T1000 (cell line): ENCODE data around the gene ZBED4.

Source experiments
- DNase-seq: peaks from one replicate; lab custom pipeline; 2025; ENCODE audit warnings: mixed read lengths; lab: John Stamatoyannopoulos, UW

The ZBED4 gene

DNA sequence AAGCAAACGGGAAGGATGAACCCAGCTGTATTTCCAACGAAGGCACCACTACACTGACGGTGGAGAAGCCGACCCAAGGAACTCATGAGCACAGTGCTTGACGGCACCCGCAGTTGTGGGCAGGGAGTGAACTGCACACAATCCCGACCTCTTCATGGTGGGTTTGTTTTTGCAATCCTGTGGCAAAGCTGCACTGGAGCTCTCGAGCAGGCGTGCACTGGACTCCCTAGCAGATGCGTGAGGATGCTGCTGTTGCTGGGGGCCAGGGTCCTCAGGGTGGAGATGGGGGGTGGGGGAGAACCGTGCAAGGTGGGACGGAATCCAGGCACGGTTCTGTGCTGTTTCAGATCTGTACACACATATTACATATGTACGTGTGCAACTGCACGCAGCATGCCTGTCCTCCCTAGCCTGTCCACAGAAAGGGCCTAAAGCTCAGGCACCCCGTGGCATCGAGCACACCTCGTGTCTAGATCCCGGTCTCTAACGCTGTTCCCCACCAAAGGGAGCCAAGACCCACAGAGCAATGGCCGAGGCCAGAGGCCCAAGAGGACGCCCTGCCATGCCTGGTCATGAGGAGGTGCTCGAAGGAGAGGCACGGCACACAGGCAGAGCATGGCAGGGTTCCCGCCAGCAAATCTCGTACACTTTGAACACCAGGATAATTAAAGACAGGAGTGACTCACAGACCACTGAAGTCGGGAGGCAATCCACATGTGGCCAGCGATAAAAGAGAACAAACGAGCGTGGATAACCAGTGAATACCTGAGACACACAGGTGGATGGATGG, 47.0 kb downstream of the ZBED4 start:
- DNase-seq, result no peak

DNA sequence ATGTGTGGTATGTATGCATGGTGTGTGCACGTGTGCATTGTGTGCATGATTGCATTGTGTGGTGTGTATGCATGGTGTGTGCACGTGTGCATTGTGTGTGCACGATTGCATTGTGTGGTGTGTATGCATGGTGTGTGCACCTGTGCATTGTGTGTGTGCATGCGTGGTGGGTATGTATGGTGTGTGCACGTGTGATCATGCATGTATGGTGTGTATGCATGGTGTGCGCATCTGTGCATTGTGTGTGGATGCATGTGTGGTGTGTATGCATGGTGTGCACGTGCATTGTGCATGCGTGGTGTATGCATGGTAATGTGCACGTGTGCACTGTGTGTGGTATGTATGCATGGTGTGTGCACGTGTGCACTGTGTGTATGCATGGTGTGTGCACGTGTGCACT, 47.8 kb downstream of the ZBED4 start:
- no peak for DNase-seq

DNA sequence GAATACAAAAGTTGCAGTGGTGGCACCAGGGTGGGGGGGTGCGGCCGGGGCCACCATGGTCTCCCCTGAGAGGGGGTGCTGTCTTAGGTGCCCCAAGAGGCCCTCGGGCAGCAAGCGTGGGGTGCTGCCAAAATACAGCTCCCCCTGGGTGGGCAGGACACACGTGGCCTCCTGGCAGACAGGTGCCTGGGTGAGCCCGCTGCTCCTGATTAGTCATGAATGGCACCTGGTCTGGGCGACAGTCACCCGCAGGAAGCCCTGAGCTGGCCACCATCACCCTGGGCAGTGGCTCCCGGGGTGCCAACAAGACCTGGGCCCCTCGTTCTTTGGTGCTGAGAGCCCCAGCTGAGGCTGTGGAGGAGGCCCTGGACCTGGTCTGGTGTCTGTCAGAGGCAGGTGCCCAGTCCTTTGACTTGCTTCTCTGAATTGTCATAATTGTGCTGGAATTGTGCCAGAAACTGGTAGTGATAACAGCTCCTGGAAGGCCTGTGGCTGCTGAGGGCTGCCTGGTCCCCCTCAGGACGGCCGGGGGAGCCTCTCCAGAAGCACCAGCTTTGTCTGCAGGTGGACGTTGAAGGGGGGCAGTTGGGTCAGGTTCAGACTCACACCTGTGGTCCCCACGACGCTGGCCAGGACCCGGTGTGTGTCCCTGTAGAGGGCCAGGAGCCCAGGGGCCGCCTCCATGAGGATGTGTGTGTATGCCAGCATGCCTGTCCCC, 49.8 kb downstream of the ZBED4 start:
- DNase-seq, result no peak

DNA sequence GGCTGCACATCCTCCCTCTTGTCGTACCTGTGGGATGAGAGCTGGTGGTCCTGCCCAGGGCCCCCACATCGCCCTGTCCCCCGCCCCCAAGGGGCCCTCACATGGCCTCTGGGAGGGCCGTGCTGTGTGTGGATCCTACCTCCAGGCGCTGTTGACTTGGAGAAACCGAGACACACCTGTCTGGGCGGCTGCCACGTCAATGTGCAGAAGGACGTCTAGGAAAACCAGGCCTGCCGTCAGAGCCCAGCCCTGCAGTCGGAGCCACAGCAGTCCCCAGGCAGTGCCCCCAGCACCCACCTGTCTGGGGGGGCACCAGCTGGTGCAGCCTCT, 50.4 kb downstream of the ZBED4 start:
- no peak for DNase-seq

DNA sequence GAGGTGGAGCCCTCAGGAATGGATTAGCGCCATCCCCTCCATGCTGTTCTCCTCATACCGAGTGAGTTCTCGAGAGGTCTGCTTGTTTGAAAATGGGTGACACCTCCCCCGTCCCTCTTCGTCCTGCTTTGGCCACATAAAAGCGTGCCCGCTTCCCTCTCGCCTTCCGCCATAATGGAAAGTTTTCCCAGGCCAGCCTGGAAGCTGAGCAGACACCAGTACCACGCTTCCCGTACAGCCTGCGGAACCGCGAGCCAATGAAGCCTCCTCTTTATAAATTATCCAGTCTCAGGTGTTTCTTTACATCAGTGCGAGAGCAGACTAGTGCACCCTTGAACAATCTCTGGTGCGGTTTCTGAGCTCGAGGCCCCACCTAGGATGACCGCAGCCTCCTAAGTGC, 51.8 kb downstream of the ZBED4 start:
- DNase-seq, result no peak

DNA sequence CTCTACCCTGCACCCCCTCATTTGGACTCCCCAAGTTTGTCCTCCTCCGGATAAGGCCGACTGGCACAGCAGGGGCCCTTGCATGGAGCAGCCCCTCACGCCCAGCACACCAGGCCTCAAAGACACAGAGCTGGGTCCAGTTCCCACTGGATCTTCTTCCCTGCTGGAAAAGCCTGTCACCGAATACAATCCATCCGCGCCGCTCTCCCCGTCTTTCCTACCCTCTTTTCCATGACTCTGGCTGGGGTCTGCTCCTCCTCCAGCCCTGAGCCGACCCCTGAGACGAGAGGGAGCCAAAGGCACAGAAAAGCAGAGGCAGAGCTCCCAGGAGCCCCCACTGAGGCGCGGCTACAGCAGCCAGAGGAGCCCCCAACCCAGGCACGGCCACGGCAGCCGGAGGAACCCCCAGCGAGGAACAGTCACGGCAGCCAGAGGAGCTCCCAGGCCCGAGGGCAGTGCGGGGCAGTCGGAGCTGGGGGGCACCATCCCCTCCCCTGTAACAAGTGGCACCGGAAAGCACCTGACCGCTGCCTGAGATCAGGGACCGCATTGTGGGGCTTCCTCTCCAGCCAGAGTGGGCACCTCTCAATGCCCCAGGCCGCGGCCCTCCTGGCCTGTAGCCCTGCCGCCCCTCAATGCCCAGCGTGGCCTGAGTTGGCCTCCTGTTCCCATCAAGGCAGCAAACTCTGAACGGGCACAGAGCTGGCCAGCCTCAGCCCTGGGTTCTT, 52.6 kb downstream of the ZBED4 start:
- no peak for DNase-seq

DNA sequence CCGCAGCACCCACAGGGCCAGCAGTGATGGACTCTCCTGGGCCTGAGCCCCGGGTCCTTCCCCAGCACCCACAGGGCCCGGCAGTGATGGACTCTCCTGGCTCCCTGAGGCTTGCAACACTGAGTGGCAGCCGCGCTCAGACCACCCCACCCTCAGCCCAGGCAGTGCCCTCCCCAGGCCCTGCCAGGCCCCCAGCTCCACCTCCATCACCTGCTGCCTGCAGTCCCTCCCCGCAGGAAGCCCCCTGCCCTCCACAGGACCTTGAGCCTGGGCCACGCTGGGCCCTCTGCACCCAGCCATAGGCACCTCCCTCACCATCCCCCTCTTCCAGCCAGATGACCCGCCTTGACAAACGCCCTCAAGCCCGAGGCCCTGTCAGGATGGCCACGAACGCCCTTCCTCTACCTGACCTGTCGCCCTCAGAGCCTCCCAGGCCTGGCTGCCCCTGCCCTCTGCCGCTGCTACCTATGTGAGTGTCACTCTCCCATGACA, 53.2 kb downstream of the ZBED4 start:
- no peak for DNase-seq

DNA sequence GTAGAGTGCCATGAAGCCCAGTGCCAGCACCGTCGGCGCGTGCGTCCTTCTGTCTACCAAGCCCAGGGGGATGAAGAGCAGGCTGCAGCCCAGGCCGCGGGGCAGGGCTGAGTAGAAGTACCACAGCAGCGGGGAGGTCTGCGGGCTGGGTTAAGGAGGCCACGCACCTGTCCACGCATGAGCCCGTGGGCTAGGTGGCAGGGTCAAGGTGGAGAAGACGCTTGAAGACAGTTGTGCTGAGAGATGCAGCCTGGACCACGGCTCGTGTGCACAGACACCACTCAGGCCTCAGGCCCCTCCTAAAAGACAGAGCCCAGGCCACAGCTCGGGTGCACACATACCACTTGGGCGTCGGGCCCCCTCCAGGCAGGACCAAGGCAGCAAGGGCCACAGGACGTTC, 54.2 kb downstream of the ZBED4 start:
- DNase-seq, result no peak

DNA sequence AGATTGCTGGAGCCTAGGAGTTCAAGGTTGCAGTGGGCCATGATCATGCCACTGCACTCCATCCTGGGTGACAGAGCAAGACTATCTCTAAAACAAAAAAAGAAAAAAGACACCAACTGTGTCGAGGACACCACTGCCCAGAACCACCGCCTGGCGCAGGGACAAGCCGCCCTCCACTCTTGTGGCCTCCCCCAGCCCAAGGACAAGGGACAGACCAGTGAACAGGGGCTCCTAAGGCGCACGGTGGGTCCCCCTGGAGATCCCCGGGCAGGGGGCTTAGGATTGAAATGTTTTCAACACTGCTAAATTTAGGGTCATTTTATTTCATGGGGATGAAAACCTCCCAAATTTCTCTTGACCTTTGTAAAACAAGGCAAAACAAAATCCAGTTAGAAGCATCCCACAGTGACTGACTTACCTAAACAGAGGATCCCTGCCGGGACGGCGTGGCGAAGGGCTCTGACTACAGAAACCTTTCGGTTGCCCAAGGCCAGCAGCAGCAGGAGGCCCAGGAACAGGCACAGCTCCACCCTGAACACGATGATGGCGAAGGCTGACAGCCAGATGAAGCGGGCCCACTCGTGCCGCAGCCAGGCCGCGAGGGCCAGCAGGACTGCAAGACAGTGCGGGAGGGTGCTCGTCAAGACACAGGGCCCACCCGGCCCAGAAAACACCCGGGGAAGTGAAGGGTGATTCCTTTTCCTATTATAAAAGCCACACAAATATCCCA, 56.0 kb downstream of the ZBED4 start:
- DNase-seq, result no peak

DNA sequence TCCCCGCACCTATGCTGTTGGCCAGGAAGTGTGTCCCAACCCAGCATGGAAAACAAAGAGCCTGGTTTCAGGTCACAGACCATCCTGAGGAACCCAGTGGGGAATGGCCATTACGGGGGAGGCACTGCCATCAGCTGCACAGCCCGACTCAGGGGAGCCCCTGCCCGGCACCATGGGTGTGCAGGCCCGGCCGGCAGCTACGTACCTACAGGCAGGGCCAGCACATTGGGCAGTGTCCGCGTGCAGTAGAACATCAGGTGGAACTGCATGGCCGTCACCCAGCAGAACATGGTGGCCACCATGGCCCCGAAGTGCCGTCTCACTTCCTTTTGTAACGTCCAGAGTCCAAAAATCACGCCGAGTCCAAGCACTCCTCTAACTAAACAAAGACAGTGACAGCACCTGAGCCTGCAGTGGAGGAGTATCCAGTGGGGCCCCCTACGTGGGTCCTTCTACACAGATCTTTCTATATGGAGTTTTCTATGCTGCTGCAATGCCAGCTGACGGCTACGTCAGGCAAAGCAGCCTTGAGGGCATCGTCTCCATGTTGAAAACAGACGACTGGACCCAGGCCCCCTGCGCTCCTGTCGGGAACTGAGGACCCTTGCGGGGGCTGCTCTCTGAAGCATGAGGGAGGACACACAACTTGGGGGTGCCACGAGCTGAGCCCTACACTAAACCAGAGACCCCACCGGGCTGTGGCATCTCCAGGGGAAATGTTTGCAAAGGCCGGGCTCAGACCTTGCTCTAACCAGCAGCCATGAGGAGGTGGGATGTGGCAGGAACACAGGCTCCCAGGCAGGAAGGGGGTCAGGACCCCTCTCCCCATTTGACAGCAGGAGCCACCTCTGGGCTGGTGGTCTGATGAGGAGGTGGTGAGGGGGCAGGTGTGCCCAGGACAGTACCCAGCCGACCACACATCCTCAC, 56.8 kb downstream of the ZBED4 start:
- DNase-seq, result no peak

DNA sequence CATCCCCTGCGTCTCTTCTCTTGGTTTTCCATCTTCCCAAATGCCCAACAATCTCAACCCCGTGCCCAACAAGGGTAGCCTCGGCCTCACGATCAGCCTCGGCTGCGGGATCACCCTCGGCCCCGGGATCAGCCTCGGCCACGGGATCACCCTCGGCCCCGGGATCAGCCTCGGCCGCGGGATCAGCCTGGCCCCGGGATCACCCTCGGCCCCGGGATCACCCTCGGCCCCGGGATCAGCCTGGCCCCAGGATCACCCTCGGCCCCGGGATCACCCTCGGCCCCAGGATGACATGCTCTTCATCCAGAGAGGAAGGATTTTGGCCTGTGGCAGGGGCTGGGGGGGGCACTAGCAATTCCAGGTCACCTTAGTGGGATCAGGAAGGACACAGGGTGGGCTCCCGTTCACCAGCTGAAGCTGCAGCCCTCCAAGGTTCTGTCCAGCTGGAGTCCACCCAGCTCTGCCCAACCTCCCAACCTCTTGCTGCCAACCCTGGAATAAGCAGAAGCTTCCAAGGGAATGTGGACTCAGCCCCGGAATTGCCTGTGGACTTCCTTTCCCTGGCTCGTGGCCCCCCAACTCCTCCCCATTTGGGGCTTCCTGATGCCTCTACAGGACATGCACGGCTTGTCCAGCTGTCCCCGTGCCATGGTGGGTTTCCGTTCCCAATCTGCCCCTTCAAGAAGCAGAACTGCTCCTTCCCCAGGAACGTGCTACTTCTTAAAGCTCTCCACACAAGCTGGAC, 58.4 kb downstream of the ZBED4 start:
- DNase-seq, result no peak

DNA sequence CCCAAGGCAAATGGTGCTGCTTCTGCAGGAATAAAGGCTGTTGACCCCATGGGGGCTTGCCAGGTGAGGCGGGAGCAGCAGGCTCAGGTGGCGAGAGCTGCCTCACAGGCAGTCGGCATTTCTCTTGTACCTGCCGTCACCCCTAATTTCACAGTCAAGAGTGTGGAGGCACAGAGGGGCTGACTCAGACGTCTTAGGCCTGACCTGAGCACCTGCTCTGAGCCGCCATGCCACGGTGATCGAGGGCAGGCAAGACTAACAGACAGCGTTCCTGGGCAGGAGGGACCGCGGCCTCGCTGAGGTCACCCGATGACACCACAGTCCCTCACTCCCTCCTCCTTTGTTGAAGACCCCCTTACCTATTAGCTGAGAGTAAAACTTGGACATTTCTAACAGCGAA, 59.4 kb downstream of the ZBED4 start:
- no peak for DNase-seq

DNA sequence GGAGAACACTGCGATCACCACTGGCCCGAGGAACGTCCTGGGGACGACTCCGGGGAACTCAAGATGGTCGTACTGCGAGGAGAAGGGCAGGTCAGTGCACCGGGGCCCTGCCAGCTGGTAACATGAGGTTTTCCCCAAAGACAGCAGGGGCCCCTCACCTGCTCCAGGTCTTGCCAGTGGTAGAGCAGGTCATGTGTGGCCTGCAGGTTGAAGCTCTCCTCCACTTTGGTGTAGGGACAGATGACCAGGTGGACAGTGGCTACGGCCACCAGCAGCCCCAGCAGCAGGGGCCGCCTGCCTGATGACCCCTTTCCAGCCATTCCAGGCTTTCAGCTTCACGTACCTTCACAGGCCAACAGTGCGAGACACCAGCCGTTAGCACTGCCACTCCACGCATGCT, 59.8 kb downstream of the ZBED4 start:
- no peak for DNase-seq

DNA sequence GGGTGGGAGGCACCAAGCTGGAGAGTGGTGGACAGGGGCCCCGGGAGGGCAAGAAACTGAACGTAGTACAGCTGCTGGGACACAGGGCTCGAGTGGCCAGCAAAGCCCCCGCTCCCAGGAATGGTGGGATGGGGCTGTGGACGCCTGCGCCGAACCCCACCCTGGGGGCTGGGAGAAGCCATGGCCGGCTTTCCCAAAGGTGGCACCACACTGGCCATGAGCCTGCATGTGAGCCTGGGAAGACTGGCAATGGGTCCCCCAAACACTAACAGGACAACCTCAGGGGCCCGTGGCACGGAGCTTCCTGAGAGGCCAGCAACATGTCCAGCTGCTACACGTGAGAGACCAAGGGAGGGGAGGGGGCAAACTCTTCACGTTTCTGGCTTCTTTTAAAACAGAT, 60.6 kb downstream of the ZBED4 start:
- DNase-seq, result no peak

DNA sequence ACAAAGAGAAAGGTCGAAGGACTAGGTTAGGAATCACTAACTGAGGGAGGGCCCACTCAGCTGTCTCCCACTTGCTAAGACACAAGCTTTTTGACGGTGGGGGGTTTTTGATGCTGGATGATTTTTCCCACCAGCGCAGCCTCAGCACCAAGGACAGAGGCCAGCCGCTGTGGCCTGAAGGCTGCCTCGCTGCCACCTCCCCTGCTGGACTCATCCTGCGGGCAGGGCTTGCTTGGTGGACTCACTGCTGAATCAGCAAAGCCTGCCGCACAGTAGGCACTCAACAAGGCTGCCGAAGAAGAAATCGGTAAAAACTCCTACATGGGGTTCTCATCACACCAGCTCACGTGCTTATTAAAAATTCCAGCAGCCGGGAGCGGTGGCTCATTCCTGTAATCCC, 62.0 kb downstream of the ZBED4 start:
- no peak for DNase-seq

DNA sequence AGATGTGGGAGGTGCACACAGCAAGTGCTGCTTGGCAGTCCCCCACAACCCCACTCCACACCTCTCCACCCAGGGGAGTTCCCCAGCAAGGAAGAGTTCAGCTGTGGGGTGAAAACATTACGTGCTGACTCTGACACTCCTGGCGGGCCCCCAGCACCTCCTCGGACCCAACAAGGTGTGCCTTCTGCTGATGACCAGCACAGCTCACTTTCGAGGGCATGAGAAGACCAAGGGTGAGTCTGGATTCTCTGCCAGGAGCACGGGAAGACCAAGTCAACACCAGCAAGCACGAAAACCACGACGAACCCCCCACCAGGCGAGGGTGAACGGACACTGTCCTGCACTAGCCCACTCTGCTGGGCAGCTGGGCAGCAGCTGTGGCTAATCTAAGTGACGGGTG, 63.2 kb downstream of the ZBED4 start:
- DNase-seq, result no peak

DNA sequence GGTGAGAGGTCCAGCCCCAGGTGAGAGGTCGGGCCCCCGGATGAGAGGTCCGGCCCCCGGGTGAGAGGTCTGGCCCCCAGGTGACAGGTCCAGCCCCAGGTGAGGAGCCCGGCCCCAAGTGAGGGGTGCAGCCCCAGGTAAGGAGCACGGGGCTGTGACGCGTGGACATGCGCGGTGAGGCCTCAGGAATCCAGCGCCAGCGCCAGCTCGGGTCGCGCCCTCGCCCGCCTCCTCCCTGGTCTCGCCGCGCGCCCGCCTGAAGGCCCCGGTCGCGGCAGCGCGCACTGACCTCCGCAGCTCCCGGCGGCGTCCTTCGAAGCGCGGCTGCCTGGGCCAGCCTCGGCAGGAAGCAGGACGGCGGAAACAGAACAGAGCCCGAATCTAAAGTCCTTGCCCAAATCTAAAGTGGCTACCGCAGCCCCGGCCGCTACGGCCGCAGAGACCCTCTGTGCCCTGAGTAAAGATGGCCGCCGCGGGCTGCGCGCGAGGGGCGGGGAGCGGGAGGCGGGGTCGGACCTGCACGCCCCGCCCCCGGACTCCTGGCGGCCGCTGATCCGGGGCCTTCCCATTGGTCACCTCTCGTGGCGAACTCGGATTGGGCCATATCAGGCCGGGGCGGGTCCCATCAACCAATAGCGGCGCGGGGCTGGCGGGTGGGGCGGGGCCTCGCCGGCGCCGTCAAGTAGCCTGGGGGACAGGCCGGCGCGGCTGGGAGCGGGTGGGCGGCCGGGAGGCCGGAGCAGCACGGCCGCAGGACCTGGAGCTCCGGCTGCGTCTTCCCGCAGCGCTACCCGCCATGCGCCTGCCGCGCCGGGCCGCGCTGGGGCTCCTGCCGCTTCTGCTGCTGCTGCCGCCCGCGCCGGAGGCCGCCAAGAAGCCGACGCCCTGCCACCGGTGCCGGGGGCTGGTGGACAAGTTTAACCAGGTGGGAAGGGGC, 64.6 kb downstream of the ZBED4 start, which contains the start of the genes ALG12 and CRELD2:
ALG12 (minus strand) TSS at position 465 of the 937 bp plus-strand sequence. CDS start 4,673 bp downstream, outside the sequence.
CRELD2 (plus strand) TSS at position 661 of the 937 bp plus-strand sequence; CDS start at position 797, 136 bp downstream.
- DNase-seq, result peak; percentile 84

DNA sequence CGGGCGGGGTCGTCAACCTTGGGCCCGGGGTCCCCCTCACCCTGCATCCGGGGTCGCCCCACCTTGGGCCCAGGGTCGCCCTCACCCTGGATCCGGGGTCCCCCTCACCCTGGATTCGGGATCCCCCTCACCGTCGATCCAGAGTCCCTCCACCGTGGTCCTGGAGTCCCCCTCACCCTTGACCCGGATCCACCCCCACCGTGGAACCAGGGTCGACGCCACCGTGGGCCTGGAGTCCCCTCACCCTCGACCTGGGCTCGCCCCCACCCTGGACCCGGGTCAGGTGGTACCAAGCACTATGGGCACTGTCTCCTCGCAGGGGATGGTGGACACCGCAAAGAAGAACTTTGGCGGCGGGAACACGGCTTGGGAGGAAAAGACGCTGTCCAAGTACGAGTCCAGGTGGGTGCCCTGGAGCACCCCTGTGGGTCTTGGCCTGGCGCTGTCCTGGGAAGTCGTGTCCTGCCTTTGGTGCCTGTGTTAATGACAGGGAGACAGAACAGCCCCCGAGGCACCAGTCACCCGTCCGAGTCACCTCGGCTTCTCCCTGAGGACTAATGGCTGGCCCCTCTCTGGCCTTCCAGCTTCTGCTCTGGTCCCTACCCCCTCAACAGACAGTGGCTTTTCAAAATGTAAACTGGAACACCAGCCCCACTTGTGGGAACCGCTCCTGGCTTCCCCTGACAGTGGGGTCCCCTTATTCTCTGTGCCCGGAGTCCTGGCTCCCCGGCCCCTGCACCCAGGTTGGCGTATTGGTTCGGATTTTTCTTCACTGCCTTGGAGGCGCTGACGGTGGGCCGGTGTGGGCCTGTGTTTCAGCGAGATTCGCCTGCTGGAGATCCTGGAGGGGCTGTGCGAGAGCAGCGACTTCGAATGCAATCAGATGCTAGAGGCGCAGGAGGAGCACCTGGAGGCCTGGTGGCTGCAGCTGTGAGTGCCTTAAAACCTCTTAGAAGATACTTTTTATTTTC, 65.6 kb downstream of the ZBED4 start:
- no peak for DNase-seq
